ENCODE results near the gene NOXA1.
"Not testable (repeated sequence)": the region's sequence is repeated elsewhere in the genome, so short reads cannot be mapped to it uniquely, and the experiment has no call there.

The NOXA1 gene, protein sequence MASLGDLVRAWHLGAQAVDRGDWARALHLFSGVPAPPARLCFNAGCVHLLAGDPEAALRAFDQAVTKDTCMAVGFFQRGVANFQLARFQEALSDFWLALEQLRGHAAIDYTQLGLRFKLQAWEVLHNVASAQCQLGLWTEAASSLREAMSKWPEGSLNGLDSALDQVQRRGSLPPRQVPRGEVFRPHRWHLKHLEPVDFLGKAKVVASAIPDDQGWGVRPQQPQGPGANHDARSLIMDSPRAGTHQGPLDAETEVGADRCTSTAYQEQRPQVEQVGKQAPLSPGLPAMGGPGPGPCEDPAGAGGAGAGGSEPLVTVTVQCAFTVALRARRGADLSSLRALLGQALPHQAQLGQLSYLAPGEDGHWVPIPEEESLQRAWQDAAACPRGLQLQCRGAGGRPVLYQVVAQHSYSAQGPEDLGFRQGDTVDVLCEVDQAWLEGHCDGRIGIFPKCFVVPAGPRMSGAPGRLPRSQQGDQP

GRCh38 chr9:137422604-137423513 lies at the start of gene NOXA1, which contains the start of gene EXD3:
TSS of gene NOXA1 (plus strand) at chr9:137423393. CDS start at chr9:137423530, 137 bp downstream.
TSS of gene EXD3 (minus strand) at chr9:137423162. CDS start at chr9:137395357, 27,805 bp downstream.
- peak; percentile 84 for DNase-seq (ENCODE audit: low read depth)

DNA sequence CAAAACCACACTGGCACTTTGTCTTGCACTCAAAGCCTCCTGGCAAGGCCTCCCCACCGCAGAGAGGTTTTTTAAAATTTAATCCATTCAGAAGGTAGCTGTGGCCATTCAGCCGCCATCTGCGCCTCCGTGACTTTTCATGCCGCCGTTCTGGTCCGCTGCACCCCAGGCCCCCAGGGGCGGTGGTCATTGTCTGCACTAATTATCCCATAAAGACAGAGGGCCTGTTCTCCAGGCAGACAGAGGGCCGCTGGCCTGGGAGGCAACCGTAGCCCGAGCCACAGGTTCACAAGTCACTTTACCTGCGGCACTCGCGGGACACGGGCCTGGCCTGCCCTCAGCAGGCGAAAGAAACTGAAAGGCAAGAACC lies 49.6 kb upstream of the NOXA1 start:
- DNase-seq (ENCODE audit: low read depth): no peak

GRCh38 chr9:137374131-137374845 lies 48.9 kb upstream of the NOXA1 start:
- no peak for DNase-seq (ENCODE audit: low read depth)

GRCh38 chr9:137375321-137376058 lies 47.7 kb upstream of the NOXA1 start:
- DNase-seq (ENCODE audit: low read depth): no peak

GRCh38 chr9:137376386-137376785 lies 46.8 kb upstream of the NOXA1 start:
- no peak for DNase-seq (ENCODE audit: low read depth)

GRCh38 chr9:137378688-137379410 lies 44.3 kb upstream of the NOXA1 start:
- not testable (repeated sequence) for DNase-seq (ENCODE audit: low read depth)

DNA sequence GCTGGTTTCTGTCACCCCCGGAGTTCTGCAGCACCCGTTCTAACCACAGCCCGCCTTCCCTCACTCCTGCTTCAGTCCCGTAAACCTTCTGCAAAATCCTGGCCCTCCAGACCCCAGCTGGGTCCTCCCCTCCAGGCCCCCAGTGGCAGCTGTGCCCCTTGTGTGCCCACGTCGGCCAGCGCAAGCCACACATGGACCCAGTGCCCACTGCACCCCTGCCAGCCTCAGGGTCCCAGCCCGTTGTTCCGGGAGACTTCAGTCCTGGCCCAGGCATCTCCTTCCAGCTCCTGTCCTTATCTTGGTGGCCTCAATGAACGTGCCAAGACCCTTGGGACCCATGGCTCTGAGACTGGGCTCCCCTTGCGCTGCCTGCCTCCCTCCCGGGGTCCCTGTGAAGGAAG lies 43.4 kb upstream of the NOXA1 start:
- DNase-seq (ENCODE audit: low read depth): no peak

GRCh38 chr9:137380171-137380570 lies 43.0 kb upstream of the NOXA1 start:
- DNase-seq (ENCODE audit: low read depth): no peak

- DNase-seq (ENCODE audit: low read depth): no peak
Measured at GRCh38 chr9:137380606-137381005, 42.6 kb upstream of the NOXA1 start.

GRCh38 chr9:137381501-137382443 lies 41.4 kb upstream of the NOXA1 start:
- DNase-seq (ENCODE audit: low read depth): no peak

- no peak for DNase-seq (ENCODE audit: low read depth)
Measured at GRCh38 chr9:137382444-137383080, 40.6 kb upstream of the NOXA1 start.

- no peak for DNase-seq (ENCODE audit: low read depth)
Measured at GRCh38 chr9:137383081-137383783, 40.0 kb upstream of the NOXA1 start.

DNA sequence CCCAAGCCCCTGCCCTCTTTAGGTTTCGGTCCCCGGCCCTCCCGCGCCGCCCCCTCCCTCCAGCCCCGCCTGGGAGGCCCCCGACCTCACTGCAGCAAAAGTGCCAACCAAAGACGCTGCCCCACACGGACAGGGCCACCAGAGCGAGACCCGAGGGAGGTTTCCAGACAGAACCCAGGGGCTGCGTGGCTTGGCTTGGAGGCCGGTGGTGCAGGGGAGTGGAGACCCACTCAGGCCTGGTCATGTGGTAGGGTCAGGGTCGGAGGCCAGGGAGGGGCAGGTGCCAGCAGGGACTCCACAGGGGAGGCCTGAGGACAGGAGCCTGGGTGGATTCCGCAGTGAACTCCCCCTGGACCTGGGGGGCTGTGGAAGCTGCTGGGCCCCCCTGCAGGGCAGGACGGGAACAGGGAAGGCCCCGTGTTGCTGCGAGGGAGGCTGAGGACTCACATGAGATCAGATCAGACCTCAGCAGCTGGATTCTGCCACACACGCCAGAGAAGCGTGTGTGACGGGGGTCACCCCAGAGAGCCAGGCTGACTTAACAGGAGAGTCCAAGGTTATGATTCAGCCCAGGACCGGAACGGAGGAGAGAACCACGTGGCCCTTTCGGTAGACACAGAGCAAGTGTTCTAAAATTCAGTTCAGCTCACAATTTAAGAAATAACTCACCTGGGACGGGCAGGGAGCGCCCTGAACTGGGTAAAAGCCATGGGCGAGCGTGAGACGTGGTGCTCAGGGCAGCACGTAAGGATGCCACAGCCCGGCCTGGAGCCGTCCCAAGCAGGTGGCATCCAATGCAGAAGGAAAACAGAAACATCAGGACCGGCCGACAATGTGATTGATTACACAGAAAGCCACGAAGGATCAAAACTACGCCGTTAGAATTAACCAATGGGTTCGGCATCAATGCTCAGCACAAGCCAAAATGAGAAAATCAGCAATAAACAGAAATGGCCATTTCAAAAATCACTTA lies 39.1 kb upstream of the NOXA1 start:
- DNase-seq (ENCODE audit: low read depth): no peak

DNA sequence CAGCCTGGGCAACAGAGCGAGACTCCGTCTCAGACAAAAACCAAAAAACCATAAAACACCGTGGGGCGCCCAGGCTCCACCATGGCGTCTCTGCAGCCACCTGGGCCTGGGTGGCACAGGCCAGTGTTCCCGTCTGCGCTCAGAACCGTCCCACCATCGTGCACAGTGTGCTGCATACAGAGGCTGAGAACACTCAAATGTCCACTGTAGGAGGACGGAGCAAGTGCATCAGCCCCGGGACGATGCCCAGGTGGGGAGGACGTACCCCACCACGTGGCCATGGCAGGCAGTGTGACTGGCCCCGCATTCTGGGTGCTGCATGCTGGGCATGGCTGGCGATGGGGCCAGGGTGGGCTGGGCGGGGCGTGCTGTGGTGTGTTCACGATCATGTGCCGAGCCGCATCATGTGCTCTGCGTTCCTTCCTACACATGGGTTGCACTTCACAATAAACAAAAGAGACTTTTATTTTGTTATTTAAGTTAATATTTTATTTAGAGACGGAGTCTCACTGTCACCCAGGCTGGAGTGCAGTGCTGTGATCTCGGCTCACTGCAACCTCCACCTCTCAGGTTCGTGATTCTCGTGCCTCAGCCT lies 38.0 kb upstream of the NOXA1 start:
- no peak for DNase-seq (ENCODE audit: low read depth)

DNA sequence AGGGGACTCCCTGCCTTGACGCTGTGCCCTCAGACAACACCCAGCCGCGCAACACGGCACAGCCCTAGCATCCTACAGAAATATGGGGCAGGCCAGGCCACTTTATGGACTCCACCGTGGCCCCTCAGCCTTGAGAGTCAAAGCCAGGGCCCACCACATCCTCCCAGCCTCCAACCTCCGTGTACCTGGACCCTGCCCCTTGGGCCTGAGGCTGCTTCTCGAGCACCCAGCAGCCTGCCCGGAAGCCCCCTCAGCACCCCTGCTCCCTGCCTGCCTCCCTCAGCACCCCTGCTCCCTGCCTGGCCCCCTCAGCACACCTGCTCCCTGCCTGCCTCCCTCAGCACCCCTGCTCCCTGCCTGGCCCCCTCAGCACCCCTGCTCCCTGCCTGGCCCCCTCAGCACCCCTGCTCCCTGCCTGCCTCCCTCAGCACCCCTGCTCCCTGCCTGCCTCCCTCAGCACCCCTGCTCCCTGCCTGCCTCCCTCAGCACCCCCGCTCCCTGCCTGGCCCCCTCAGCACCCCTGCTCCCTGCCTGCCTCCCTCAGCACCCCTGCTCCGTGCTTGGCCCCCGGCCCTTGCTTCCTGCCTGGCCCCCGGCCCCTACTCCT lies 36.6 kb upstream of the NOXA1 start:
- DNase-seq (ENCODE audit: low read depth): not testable (repeated sequence)

Data from stimulated activated CD8-positive, alpha-beta memory T cell treated with anti-CD3 and anti-CD28 coated beads, Interleukin-12 subunit alpha, Interleukin-12 subunit beta, amount 100 ng/mL, for 4 hours (primary cell).